Epithelial cell of proximal tubule (primary cell): Measurements from ENCODE around the gene ANXA11. TPM values are rescaled to one million over a fixed set of nuclear protein-coding genes. Genes with fewer than 3 reads are reported as not detected.

ENCODE experiments used
- DNase-seq: peaks from one replicate; pipeline ENCODE4 v3.0.0-alpha.2; 2011; ENCODE audit warnings: low read depth
- H3K4me3 ChIP-seq: 2 replicates; pipeline ENCODE4 v1.5.1; 2011; ENCODE audit warnings: low read depth, mild to moderate bottlenecking, low read length
- CTCF ChIP-seq: conservative IDR thresholded peaks from 2 replicates; pipeline ENCODE4 v1.5.1; 2012; ENCODE audit warnings: low read depth, mild to moderate bottlenecking, low read length
- total RNA-seq: library from RNA; depleted of rRNA; stranded (reverse); fragments of >200 nt; gene quantifications from 2 replicates; pipeline ENCODE4 v1.2.3, GENCODE V29; 2015

ANXA11 gene
- total RNA-seq, 1 donor from 2014 or later = 153 TPM

- no peak overlapping the region for H3K4me3 ChIP-seq
- no peak for TF ChIP-seq CTCF
- DNase-seq = no peak
Measured at GRCh38 chr10:80163741-80164341, 41.5 kb downstream of the ANXA11 start.

- H3K4me3 ChIP-seq = no peak overlapping the region
- peak; percentile 38 for TF ChIP-seq CTCF
- DNase-seq = no peak
Measured at GRCh38 chr10:80161321-80162083, 43.8 kb downstream of the ANXA11 start.

- no peak for TF ChIP-seq CTCF
- H3K4me3 ChIP-seq = no peak overlapping the region
- DNase-seq = no peak
Measured at GRCh38 chr10:80160361-80161320, 44.7 kb downstream of the ANXA11 start.

GRCh38 chr10:80159166-80159873 is 46.0 kb downstream of the ANXA11 start:
- no peak for TF ChIP-seq CTCF
- H3K4me3 ChIP-seq = no peak overlapping the region
- no peak for DNase-seq

- peak; percentile 70 for DNase-seq
- no peak overlapping the region for H3K4me3 ChIP-seq
- no peak for TF ChIP-seq CTCF
Measured at GRCh38 chr10:80158598-80159127, 46.7 kb downstream of the ANXA11 start.

- no peak for TF ChIP-seq CTCF
Measured at GRCh38 chr10:80158126-80158525, 47.2 kb downstream of the ANXA11 start.

More at GRCh38 chr10:80158126-80158525, 47.2 kb downstream of the ANXA11 start:
- DNase-seq = no peak
- H3K4me3 ChIP-seq = no peak overlapping the region
